Gastroesophageal sphincter (tissue), 3 donors: Measurements from ENCODE around the gene LMCD1.

Source experiments
- POLR2AphosphoS5 ChIP-seq: sonication (generic); formaldehyde crosslinking; IDR thresholded peaks from one replicate; pipeline ENCODE4 v1.6.1; 2017; ENCODE audit warnings: antibody characterized with exemption
- TF ChIP-seq, protein P1 (sequence below), 4 experiments: fragments of 200-600 bp in 2 of 4; fragments of 450-650 bp in 2 of 4; sonication (generic) in 1 of 4; IDR thresholded peaks; one replicate each; pipeline ENCODE4 v1.5.1; 2017 to 2019; ENCODE audit warnings: antibody characterized with exemption in 4 of 4, mild to moderate bottlenecking in 2 of 4, moderate library complexity in 2 of 4

DNA sequence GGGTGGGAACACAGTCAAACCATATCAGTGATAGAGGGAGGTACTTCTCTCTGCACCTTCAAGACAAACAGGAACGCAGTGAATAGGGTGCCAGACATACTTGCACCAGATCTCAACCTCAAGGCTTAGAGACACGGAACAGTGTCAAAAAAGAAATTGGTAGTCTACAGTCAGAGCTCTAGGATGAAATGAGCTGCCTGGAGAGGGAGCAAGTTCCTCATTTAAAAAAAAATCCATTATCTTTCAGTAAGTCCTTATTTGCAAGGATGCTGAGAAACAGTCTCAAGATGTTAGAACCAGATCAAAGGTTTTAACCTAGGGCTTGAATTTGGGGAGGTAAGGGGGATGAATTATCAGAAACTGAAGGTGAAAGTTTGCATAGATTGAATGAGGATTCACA is 20.2 kb upstream of the LMCD1 start:
- TF ChIP-seq, protein P1, sequence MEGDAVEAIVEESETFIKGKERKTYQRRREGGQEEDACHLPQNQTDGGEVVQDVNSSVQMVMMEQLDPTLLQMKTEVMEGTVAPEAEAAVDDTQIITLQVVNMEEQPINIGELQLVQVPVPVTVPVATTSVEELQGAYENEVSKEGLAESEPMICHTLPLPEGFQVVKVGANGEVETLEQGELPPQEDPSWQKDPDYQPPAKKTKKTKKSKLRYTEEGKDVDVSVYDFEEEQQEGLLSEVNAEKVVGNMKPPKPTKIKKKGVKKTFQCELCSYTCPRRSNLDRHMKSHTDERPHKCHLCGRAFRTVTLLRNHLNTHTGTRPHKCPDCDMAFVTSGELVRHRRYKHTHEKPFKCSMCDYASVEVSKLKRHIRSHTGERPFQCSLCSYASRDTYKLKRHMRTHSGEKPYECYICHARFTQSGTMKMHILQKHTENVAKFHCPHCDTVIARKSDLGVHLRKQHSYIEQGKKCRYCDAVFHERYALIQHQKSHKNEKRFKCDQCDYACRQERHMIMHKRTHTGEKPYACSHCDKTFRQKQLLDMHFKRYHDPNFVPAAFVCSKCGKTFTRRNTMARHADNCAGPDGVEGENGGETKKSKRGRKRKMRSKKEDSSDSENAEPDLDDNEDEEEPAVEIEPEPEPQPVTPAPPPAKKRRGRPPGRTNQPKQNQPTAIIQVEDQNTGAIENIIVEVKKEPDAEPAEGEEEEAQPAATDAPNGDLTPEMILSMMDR (IDR thresholded peaks at IDR 0.05), result peak in 2 of 4 experiments; percentile 4 to 12
- no peak for TF ChIP-seq POLR2AphosphoS5
